HepG2 (cell line): ENCODE measurements around the gene CENPM. TPM values are rescaled to one million over a fixed set of nuclear protein-coding genes. Genes with fewer than 3 reads are reported as not detected.

Experiments
- BRF2 ChIP-seq: sonication (generic); formaldehyde crosslinking; IDR thresholded peaks from 2 replicates; pipeline ENCODE4 v1.8.1; 2022; ENCODE audit warnings: mild to moderate bottlenecking, missing genetic modification reagents
- FLYWCH1 ChIP-seq: sonication (generic); formaldehyde crosslinking; IDR thresholded peaks from 2 replicates; pipeline ENCODE4 v1.8.1; 2023; ENCODE audit warnings: mild to moderate bottlenecking, missing genetic modification reagents
- GTF3A ChIP-seq: sonication (generic); formaldehyde crosslinking; conservative IDR thresholded peaks from 2 replicates; pipeline ENCODE4 v1.4.0; 2020; ENCODE audit warnings: mild to moderate bottlenecking, missing genetic modification reagents
- HIVEP1 ChIP-seq: sonication (generic); formaldehyde crosslinking; IDR thresholded peaks from 2 replicates; pipeline ENCODE4 v1.4.0; 2020; ENCODE audit warnings: mild to moderate bottlenecking, missing genetic modification reagents
- MYNN ChIP-seq: sonication (generic); formaldehyde crosslinking; IDR thresholded peaks from 2 replicates; pipeline ENCODE4 v1.4.0; 2020; ENCODE audit warnings: mild to moderate bottlenecking, low read depth, missing genetic modification reagents
- NFKBIZ ChIP-seq: IDR thresholded peaks from 2 replicates; pipeline ENCODE4 v1.6.1; 2018; ENCODE audit warnings: missing genetic modification reagents, missing compliant biosample characterization
- SALL2 ChIP-seq: sonication (generic); formaldehyde crosslinking; IDR thresholded peaks from 2 replicates; pipeline ENCODE4 v1.8.1; 2023; ENCODE audit warnings: mild to moderate bottlenecking, missing genetic modification reagents, inconsistent platforms
- SP5 ChIP-seq: IDR thresholded peaks from 2 replicates; pipeline ENCODE4 v1.6.1; 2016; ENCODE audit warnings: low read depth, borderline replicate concordance
- TGIF2 ChIP-seq: IDR thresholded peaks from 2 replicates; pipeline ENCODE4 v1.6.1; 2016; ENCODE audit warnings: control low read depth, missing compliant biosample characterization
- TP53 ChIP-seq: sonication (generic); formaldehyde crosslinking; conservative IDR thresholded peaks from 2 replicates; pipeline ENCODE4 v1.4.0; 2020; ENCODE audit warnings: missing genetic modification reagents
- YEATS4 ChIP-seq: sonication (generic); formaldehyde crosslinking; IDR thresholded peaks from 2 replicates; pipeline ENCODE4 v1.4.0; 2020; ENCODE audit warnings: missing genetic modification reagents, borderline replicate concordance
- ZBTB7B ChIP-seq: sonication (generic); formaldehyde crosslinking; IDR thresholded peaks from 2 replicates; pipeline ENCODE4 v1.4.0; 2020; ENCODE audit warnings: missing genetic modification reagents
- ZNF563 ChIP-seq: sonication (generic); formaldehyde crosslinking; IDR thresholded peaks from 2 replicates; pipeline ENCODE4 v1.8.0; 2022; ENCODE audit warnings: mild to moderate bottlenecking, moderate library complexity, missing genetic modification reagents
- ZNF766 ChIP-seq: sonication (generic); formaldehyde crosslinking; IDR thresholded peaks from 2 replicates; pipeline ENCODE4 v1.5.0; 2020; ENCODE audit warnings: missing genetic modification reagents, borderline replicate concordance
- ZNF782 ChIP-seq: sonication (generic); formaldehyde crosslinking; IDR thresholded peaks from 2 replicates; pipeline ENCODE4 v1.4.0; 2020; ENCODE audit warnings: missing genetic modification reagents, mild to moderate bottlenecking, borderline replicate concordance
- polyA plus RNA-seq, 8 experiments: library from polyadenylated mRNA; depleted of rRNA in 3 of 8; stranded (reverse) in 7 of 8; unstranded in 1 of 8; fragments of >200 nt; fragmentation: Illumina TruSeq in 4 of 8; extraction: Trizol in 4 of 8; gene quantifications; 2 replicates each; pipeline versions ENCODE4 v1.2.1 to v1.2.3, GENCODE V29; 2011 to 2016; ENCODE audit warnings: low read depth in 4 of 8, missing spikeins in 1 of 8, mixed read lengths in 1 of 8; ENCODE audit not compliant: insufficient read depth in 1 of 8
- total RNA-seq, 5 experiments: library from RNA; depleted of rRNA; stranded (reverse); fragments of >200 nt; fragmentation: Illumina TruSeq; extraction: Trizol; gene quantifications; 2 replicates each; pipeline ENCODE4 v1.2.3, GENCODE V29; 2016; ENCODE audit warnings: low read depth in 1 of 5
- TF ChIP-seq, protein P1 (sequence below), 2 experiments: fragments of 450-650 bp in 1 of 2; sonication (generic) in 1 of 2; formaldehyde crosslinking; IDR thresholded peaks; 2 replicates each; pipeline versions ENCODE4 v1.5.0 to v1.8.0; 2020 to 2022; ENCODE audit warnings: mild to moderate bottlenecking in 1 of 2, missing genetic modification reagents in 1 of 2
- TF ChIP-seq, protein P2 (sequence below): sonication (generic); formaldehyde crosslinking; conservative IDR thresholded peaks from 2 replicates; pipeline ENCODE4 v1.8.0; 2022; ENCODE audit warnings: missing genetic modification reagents
- TF ChIP-seq, protein P3 (sequence below): sonication (generic); formaldehyde crosslinking; IDR thresholded peaks from 2 replicates; pipeline ENCODE4 v1.8.0; 2022; ENCODE audit warnings: low read depth, missing genetic modification reagents
- TF ChIP-seq, protein P4 (sequence below): sonication (generic); formaldehyde crosslinking; IDR thresholded peaks from 2 replicates; pipeline ENCODE4 v1.4.0; 2020; ENCODE audit warnings: missing genetic modification reagents
- TF ChIP-seq, protein P5 (sequence below): sonication (generic); formaldehyde crosslinking; IDR thresholded peaks from 2 replicates; pipeline ENCODE4 v1.4.0; 2020; ENCODE audit warnings: mild to moderate bottlenecking, missing genetic modification reagents

Gene CENPM
- total and polyA plus RNA-seq, 2 of the 13 experiments (the other 11 are each of a cell fraction or from before 2014, with no cell fraction given) = 11.2 to 37.3 TPM

DNA sequence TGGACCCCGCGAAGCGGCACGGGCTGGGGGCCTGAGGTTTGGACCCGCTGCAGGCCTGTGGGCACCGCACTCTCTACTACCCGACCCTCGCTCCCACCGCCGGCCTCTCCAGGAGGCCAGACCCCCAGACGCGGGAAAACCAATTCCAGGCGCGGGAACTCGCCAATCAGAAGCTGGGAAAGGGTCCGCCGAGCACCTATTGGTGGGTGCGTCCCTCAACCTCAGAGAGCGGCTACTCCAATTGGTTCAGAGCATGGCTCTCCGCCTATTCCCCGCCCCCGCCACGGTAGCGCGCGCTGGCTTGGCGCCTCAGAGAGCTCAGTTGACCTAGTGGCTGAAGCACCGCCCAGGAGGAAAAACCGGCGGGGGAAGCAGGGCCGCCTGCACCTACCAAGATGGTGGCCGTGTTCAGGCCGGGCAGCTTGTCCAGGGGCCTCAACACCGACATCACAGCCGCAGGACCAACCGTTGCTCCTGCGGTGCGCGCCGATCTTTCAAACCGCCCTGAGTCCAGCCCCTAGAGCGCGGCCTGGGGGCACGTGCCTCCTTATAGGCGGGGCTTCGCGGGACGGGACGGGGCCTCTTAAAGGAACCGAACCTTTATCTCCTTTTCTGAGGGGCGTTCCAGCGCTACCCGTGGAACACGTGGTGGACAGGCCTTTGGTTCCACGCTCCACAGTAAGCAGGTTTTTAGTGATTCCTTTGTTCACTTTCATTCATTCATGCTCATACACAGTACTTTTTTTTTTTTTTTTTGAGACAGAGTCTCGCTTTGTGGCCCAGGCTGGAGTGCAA is at the start of gene CENPM (continued):
- TF ChIP-seq, protein P1, sequence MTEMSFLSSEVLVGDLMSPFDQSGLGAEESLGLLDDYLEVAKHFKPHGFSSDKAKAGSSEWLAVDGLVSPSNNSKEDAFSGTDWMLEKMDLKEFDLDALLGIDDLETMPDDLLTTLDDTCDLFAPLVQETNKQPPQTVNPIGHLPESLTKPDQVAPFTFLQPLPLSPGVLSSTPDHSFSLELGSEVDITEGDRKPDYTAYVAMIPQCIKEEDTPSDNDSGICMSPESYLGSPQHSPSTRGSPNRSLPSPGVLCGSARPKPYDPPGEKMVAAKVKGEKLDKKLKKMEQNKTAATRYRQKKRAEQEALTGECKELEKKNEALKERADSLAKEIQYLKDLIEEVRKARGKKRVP (CRISPR knock-in tag; IDR thresholded peaks at IDR 0.05) = 0 out of 4 replicates have a peak, but pooled peaks of 1 of the 2 experiments have one; percentile 54
- peak; percentile 94 for TF ChIP-seq BRF2 (CRISPR knock-in tag)
- TF ChIP-seq NFKBIZ = no peak
- peak; percentile 58; the same call in 1 of the 2 replicates for TF ChIP-seq TGIF2 (CRISPR knock-in tag)
- no peak; the same call in 1 of the 2 replicates for TF ChIP-seq ZBTB7B
- TF ChIP-seq, protein P2, sequence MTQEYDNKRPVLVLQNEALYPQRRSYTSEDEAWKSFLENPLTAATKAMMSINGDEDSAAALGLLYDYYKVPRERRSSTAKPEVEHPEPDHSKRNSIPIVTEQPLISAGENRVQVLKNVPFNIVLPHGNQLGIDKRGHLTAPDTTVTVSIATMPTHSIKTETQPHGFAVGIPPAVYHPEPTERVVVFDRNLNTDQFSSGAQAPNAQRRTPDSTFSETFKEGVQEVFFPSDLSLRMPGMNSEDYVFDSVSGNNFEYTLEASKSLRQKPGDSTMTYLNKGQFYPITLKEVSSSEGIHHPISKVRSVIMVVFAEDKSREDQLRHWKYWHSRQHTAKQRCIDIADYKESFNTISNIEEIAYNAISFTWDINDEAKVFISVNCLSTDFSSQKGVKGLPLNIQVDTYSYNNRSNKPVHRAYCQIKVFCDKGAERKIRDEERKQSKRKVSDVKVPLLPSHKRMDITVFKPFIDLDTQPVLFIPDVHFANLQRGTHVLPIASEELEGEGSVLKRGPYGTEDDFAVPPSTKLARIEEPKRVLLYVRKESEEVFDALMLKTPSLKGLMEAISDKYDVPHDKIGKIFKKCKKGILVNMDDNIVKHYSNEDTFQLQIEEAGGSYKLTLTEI (CRISPR knock-in tag) = no peak
- TF ChIP-seq, protein P3, sequence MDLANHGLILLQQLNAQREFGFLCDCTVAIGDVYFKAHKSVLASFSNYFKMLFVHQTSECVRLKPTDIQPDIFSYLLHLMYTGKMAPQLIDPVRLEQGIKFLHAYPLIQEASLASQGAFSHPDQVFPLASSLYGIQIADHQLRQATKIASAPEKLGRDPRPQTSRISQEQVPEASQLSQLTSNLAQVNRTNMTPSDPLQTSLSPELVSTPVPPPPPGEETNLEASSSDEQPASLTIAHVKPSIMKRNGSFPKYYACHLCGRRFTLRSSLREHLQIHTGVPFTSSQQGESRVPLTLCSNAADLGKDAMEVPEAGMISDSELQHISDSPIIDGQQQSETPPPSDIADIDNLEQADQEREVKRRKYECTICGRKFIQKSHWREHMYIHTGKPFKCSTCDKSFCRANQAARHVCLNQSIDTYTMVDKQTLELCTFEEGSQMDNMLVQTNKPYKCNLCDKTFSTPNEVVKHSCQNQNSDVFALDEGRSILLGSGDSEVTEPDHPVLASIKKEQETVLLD (CRISPR knock-in tag) = no peak; the same call in 1 of the 2 replicates
- TF ChIP-seq YEATS4 (CRISPR knock-in tag) = peak; percentile 92
- TF ChIP-seq HIVEP1 (CRISPR knock-in tag) = peak; percentile 68; the same call in 1 of the 2 replicates
- 0 out of 2 replicates have a peak, but pooled peaks have one; percentile 44 for TF ChIP-seq GTF3A (CRISPR knock-in tag)
- TF ChIP-seq FLYWCH1 (CRISPR knock-in tag) = peak; percentile 95
- peak; percentile 36; the same call in 1 of the 2 replicates for TF ChIP-seq SP5 (CRISPR knock-in tag)
- TF ChIP-seq, protein P4, sequence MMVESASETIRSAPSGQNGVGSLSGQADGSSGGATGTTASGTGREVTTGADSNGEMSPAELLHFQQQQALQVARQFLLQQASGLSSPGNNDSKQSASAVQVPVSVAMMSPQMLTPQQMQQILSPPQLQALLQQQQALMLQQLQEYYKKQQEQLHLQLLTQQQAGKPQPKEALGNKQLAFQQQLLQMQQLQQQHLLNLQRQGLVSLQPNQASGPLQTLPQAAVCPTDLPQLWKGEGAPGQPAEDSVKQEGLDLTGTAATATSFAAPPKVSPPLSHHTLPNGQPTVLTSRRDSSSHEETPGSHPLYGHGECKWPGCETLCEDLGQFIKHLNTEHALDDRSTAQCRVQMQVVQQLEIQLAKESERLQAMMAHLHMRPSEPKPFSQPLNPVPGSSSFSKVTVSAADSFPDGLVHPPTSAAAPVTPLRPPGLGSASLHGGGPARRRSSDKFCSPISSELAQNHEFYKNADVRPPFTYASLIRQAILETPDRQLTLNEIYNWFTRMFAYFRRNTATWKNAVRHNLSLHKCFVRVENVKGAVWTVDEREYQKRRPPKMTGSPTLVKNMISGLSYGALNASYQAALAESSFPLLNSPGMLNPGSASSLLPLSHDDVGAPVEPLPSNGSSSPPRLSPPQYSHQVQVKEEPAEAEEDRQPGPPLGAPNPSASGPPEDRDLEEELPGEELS = no peak
- TF ChIP-seq ZNF766 (CRISPR knock-in tag) = 0 out of 2 replicates have a peak, but pooled peaks have one; percentile 67
- TF ChIP-seq ZNF563 (CRISPR knock-in tag) = peak; percentile 61; the same call in 1 of the 2 replicates
- TF ChIP-seq ZNF782 (CRISPR knock-in tag) = 0 out of 2 replicates have a peak, but pooled peaks have one; percentile 63
- TF ChIP-seq, protein P5, sequence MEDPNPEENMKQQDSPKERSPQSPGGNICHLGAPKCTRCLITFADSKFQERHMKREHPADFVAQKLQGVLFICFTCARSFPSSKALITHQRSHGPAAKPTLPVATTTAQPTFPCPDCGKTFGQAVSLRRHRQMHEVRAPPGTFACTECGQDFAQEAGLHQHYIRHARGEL (CRISPR knock-in tag) = no peak; the same call in 1 of the 2 replicates
- no peak for TF ChIP-seq TP53 (CRISPR knock-in tag)
- TF ChIP-seq MYNN = no peak
- peak; percentile 92 for TF ChIP-seq SALL2 (CRISPR knock-in tag)
